Neural progenitor cell (in vitro differentiated cells): ENCODE measurements around the gene HYAL3.

Source experiments
- EZH2phosphoT487 ChIP-seq: fragments of 200-600 bp; sonication (generic); IDR thresholded peaks from 2 replicates; pipeline ENCODE4 v1.6.1; 2017; ENCODE audit warnings: antibody characterized with exemption
- TF ChIP-seq, protein P1 (sequence below): fragments of 200-600 bp; sonication (generic); IDR thresholded peaks from 2 replicates; pipeline ENCODE4 v1.5.1; 2017; ENCODE audit warnings: antibody characterized with exemption, mild to moderate bottlenecking

DNA sequence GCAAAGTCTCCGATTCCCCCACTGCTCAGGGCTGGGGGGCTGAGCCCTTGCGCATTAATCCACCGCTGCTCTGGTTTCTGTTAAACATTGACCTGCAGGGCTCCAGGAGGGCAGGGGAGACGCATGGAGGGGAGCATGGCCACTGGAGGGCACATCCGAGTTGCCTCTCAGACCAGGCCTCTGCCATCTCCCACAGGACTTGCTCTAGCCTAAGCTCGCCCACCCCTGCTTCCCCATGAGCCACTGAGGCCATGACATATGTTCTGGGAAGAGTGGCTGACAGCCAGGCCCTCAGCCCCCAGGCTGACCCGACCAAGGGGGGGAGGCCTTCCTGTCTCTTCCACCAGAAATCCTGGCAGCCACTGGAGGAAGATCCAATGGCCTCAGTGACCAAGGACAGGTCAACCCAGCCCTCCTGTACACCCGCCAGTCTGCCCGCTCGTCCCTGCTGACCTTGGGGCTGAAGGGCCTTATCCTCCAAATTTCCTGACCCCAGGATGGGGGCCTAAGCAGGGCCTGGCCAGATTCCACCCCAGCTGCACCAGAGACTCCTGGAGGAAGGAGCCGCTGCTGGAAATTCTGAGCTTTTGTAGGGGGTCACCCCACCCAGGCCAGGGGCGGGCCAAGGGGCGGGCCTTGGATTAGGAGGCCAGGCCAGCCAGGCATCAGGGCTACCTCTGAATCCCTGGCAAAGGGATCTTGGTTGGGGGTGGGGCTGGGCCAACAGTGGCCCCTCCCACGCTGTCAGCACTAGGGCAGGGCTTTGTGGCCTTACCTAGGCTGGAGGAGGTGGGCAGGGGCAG is 4.0 kb upstream of the HYAL3 start, which contains the start of gene HYAL1:
- TF ChIP-seq, protein P1, sequence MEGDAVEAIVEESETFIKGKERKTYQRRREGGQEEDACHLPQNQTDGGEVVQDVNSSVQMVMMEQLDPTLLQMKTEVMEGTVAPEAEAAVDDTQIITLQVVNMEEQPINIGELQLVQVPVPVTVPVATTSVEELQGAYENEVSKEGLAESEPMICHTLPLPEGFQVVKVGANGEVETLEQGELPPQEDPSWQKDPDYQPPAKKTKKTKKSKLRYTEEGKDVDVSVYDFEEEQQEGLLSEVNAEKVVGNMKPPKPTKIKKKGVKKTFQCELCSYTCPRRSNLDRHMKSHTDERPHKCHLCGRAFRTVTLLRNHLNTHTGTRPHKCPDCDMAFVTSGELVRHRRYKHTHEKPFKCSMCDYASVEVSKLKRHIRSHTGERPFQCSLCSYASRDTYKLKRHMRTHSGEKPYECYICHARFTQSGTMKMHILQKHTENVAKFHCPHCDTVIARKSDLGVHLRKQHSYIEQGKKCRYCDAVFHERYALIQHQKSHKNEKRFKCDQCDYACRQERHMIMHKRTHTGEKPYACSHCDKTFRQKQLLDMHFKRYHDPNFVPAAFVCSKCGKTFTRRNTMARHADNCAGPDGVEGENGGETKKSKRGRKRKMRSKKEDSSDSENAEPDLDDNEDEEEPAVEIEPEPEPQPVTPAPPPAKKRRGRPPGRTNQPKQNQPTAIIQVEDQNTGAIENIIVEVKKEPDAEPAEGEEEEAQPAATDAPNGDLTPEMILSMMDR, result peak; percentile 17
- TF ChIP-seq EZH2phosphoT487, result no peak
